Measurements from ENCODE around the gene PRKAR1B. TPM values are rescaled to one million over a fixed set of nuclear protein-coding genes. Genes with fewer than 3 reads are reported as not detected.
A peak's percentile ranks its signal among the peaks of the same experiment; 100 is the strongest.

PRKAR1B gene
- polyA plus RNA-seq, 6 donors from 2014 or later, result 2.9 to 5.9 (median 4.2) TPM

DNA sequence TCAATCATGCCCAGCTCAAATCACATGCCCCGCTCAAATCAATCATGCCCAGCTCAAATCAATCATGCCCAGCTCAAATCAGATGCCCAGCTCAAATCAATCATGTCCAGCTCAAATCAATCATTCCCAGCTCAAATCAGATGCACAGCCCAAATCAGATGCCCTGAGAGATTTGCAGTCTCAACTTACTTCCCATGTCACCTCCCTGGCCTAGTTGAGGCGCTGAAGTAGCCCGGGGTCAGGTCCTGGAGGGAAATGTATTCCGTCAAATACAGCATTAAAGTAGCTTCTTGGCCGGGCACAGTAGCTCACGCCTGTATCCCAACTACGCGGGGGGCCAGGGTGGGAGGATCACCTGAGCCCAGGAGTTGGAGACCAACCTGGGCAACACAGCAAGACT lies 15.7 kb upstream of the PRKAR1B start:
- H3K27me3 Mint-ChIP-seq, result no peaks in the 10 kb centered on the region

DNA sequence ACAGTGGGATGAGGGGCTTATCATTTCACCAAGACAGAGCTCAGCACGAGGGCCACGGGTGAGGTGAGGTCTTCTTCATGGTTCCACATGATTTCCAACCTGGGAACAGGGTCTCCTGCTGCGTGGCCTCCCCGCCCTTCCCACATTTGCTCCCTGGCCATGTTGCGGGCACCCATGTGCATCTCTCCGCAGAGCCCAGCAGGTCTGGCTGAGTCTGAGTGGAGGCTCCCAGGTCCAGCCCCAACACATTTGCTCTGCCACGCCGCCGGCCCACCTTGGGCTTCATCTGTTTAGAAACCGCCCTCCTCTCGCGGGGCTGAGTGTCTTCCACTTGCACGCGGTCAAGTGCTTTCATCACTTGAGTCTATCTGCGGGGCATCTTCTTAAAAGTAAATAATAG lies 14.8 kb upstream of the PRKAR1B start:
- H3K27me3 Mint-ChIP-seq, result no peaks in the 10 kb centered on the region
- peaks cover 0 to 5% (median 0%) of the 10 kb centered on the region in 7 donors for H3K9me3 Mint-ChIP-seq
- no peak for DNase-seq
- peaks cover 0 to 6% (median 6%) of the 10 kb centered on the region in 3 donors for H3K4me1 Mint-ChIP-seq
- no peak overlapping the region for H3K27ac Mint-ChIP-seq
- H3K36me3 Mint-ChIP-seq, result peaks cover 4 to 28% of the 10 kb centered on the region in 2 donors
- ATAC-seq (ENCODE audit: low read depth in 2 of 2), result no peak
- no peak overlapping the region for H3K4me3 Mint-ChIP-seq

More for the DNA sequence above, 15.7 kb upstream of the PRKAR1B start:
- H3K4me3 Mint-ChIP-seq, result no peak overlapping the region
- H3K36me3 Mint-ChIP-seq, result peaks cover 4 to 26% of the 10 kb centered on the region in 2 donors
- peaks cover 0 to 8% (median 3%) of the 10 kb centered on the region in 3 donors for H3K4me1 Mint-ChIP-seq
- ATAC-seq (ENCODE audit: low read depth in 2 of 2) (no peak), DNase-seq (no peak)
- H3K9me3 Mint-ChIP-seq, result peaks cover 0 to 5% (median 0%) of the 10 kb centered on the region in 7 donors
- no peak overlapping the region for H3K27ac Mint-ChIP-seq

DNA sequence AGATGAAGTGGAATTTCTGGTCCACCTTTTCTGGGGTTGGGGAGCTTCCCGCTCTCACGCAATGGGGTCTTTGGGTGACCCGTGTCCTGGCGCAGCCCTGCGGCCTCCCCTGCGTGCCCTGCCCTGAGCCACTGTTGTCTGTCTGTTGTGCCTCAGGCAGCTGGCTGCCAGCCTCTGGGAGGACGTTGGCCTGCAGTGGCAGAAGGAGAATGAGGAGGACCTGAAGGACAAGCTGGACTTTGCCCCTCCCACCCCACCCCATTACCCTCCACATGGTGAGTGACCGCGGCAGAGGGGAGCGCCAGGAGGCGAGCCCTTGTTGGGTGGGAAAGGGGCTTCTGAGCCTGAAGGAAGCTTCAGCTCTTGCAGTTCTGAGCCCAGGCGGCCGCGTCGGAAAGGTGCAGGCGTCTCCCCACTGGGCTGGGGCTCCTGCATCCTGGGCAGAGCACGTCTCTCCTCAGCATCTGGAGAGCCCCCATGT lies 14.2 kb upstream of the PRKAR1B start:
- DNase-seq, result no peak
- no peak overlapping the region for H3K27ac Mint-ChIP-seq
- peaks cover 0 to 6% (median 6%) of the 10 kb centered on the region in 3 donors for H3K4me1 Mint-ChIP-seq
- no peaks in the 10 kb centered on the region for H3K27me3 Mint-ChIP-seq
- ATAC-seq (ENCODE audit: low read depth in 2 of 2), result no peak
- peaks cover 4 to 28% of the 10 kb centered on the region in 2 donors for H3K36me3 Mint-ChIP-seq
- no peak overlapping the region for H3K4me3 Mint-ChIP-seq
- peaks cover 0 to 5% (median 0%) of the 10 kb centered on the region in 7 donors for H3K9me3 Mint-ChIP-seq

GRCh38 chr7:739983-740942 lies 13.2 kb upstream of the PRKAR1B start:
- peaks cover 1 to 25% of the 10 kb centered on the region in 2 donors for H3K36me3 Mint-ChIP-seq
- H3K4me1 Mint-ChIP-seq, result peaks cover 0 to 6% (median 6%) of the 10 kb centered on the region in 3 donors
- no peak for ATAC-seq (ENCODE audit: low read depth in 2 of 2)
- H3K4me3 Mint-ChIP-seq, result no peak overlapping the region
- H3K27ac Mint-ChIP-seq, result no peak overlapping the region
- no peak for DNase-seq
- H3K9me3 Mint-ChIP-seq, result peaks cover 0 to 4% (median 0%) of the 10 kb centered on the region in 7 donors
- H3K27me3 Mint-ChIP-seq, result no peaks in the 10 kb centered on the region

DNA sequence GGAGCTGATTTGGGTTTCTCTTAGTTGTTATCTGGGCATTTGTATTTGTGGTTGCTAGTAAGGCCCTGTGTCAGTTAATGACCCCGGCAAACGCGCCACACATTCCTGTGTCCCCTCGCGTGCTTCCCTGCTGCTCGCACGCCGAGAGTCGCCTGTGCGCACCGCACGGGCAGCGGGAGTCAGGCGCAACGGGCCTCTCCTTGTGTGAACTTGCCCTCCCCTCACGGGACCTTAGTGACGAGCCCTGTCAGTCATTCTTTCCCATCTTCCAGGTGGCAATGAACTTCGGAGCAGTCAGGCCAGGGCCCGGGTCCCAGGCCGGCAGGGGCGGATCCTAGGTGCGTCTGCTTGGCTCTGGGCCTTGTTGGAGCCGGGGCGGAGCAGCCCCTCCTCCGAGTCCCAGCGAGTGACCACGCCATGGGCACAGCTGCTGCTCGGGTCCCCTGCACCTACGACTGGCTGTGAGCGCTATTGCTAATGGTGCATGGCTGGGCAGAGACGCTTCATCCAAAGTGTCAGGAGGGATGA lies 12.4 kb upstream of the PRKAR1B start:
- H3K27me3 Mint-ChIP-seq, result no peaks in the 10 kb centered on the region
- no peak overlapping the region for H3K27ac Mint-ChIP-seq
- H3K36me3 Mint-ChIP-seq, result peaks cover 0 to 21% of the 10 kb centered on the region in 2 donors
- H3K4me3 Mint-ChIP-seq, result no peak overlapping the region
- H3K4me1 Mint-ChIP-seq, result peaks cover 0 to 6% (median 6%) of the 10 kb centered on the region in 3 donors
- DNase-seq, result no peak
- no peak for ATAC-seq (ENCODE audit: low read depth in 2 of 2)
- peaks cover 0 to 2% (median 0%) of the 10 kb centered on the region in 7 donors for H3K9me3 Mint-ChIP-seq

DNA sequence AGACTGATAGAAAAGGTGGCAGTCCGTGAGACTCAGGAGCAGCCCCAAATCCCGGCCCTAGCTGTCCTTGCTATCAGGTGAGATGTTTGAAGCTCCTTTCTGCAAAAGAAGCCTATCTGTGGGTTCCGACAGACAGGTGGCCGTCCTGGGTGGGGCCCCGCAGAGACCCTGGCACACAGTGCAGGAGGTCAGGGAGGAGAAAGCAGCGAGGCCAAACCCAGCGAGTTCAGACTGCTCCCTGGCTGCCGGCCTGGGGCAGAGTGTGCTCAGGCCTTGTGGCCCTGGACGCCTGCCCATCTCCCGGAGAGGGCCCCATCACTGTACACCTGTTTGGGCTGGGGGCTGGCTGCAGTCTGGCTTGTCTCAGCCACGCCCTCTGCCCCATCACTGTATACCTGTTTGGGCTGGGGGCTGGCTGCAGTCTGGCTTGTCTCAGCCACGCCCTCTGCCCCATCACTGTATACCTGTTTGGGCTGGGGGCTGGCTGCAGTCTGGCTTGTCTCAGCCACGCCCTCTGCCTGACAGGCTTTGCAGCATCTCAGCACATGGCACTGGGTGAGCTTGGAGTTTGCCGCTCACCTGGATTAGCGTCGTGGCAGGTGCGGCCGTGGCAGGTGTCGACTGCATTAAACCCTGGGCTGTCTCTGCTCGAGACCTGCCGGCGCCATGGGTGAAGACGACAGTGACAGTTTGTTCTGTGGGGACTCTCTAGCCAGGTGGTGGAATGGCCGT lies 11.8 kb upstream of the PRKAR1B start:
- H3K36me3 Mint-ChIP-seq, result peaks cover 0 to 21% of the 10 kb centered on the region in 2 donors
- H3K4me3 Mint-ChIP-seq, result no peak overlapping the region
- H3K27ac Mint-ChIP-seq, result no peak overlapping the region
- DNase-seq (no peak), ATAC-seq (ENCODE audit: low read depth in 2 of 2) (no peak)
- peaks cover 0 to 6% (median 6%) of the 10 kb centered on the region in 3 donors for H3K4me1 Mint-ChIP-seq
- H3K9me3 Mint-ChIP-seq, result peaks cover 0 to 6% (median 0%) of the 10 kb centered on the region in 7 donors
- no peaks in the 10 kb centered on the region for H3K27me3 Mint-ChIP-seq

DNA sequence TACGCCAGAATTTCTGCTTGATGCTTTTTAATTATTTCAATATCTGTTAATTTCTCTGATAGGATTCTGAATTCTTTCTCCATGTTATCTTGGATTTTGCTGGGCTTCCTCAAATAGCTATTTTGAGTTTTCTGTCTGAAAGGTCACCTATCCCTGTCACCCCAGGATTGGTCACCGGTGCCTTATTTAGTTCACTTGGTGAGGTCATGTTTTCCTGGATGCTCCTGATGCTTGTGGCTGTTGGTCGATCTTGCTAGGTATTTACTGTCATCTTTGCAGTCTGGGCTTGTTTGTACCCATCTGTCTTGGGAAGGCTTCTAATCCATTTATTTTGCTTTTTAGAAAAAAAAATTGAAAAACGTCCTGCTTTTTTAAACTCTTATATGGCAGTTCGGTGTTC lies 11.2 kb upstream of the PRKAR1B start:
- H3K27me3 Mint-ChIP-seq, result no peaks in the 10 kb centered on the region
- DNase-seq (no peak), ATAC-seq (ENCODE audit: low read depth in 2 of 2) (no peak)
- H3K4me1 Mint-ChIP-seq, result peaks cover 0 to 6% (median 6%) of the 10 kb centered on the region in 3 donors
- H3K9me3 Mint-ChIP-seq, result peaks cover 0 to 8% (median 0%) of the 10 kb centered on the region in 7 donors
- H3K27ac Mint-ChIP-seq, result no peak overlapping the region
- peaks cover 0 to 21% of the 10 kb centered on the region in 2 donors for H3K36me3 Mint-ChIP-seq
- no peak overlapping the region for H3K4me3 Mint-ChIP-seq

DNA sequence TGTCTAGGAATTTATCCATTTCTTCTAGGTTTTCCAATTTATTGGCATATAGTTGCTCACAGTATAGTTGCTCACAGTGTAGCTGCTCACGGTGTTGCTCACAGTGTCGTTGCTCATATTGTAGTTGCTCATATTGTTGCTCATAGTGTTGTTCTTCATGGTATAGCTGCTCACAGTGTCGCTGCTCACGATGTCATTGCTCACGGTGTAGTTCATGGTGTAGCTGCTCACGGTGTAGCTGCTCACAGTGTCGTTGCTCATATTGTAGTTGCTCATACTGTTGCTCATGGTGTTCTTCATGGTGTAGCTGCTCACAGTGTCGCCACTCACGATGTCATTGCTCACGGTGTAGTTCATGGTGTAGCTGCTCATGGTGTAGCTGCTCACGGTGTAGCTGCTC lies 7.7 kb upstream of the PRKAR1B start:
- H3K9me3 Mint-ChIP-seq, result peaks cover 0 to 8% (median 0%) of the 10 kb centered on the region in 7 donors
- DNase-seq (no peak), ATAC-seq (ENCODE audit: low read depth in 2 of 2) (no peak)
- no peaks in the 10 kb centered on the region for H3K27me3 Mint-ChIP-seq
- peaks cover 4 to 6% (median 6%) of the 10 kb centered on the region in 3 donors for H3K4me1 Mint-ChIP-seq
- H3K27ac Mint-ChIP-seq, result no peak overlapping the region
- H3K4me3 Mint-ChIP-seq, result no peak overlapping the region
- peaks cover 0 to 8% of the 10 kb centered on the region in 2 donors for H3K36me3 Mint-ChIP-seq

DNA sequence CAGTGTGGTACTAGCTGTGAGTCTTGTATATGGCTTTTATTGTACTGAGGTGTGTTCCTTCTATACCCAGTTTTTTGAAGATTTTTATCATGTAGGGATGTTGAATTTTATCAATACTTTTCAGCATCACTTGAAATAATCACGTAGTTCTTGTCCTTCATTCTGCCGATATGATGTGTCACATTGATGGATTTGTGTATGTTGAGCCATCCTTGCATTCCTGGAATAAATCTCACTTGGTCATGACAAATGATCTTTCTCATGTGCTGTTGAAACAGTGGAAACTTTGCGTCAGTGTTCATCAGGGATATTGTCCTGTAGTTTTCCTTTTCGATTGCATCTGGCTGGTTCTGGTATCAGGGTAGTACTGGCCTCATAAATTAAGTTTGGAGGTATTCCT lies 7.1 kb upstream of the PRKAR1B start:
- peaks cover 0 to 8% of the 10 kb centered on the region in 2 donors for H3K36me3 Mint-ChIP-seq
- no peak for ATAC-seq (ENCODE audit: low read depth in 2 of 2)
- peaks cover 0 to 8% (median 0%) of the 10 kb centered on the region in 7 donors for H3K9me3 Mint-ChIP-seq
- no peak overlapping the region for H3K4me3 Mint-ChIP-seq
- DNase-seq, result no peak
- H3K27ac Mint-ChIP-seq, result no peak overlapping the region
- H3K27me3 Mint-ChIP-seq, result no peaks in the 10 kb centered on the region
- peaks cover 6 to 8% (median 6%) of the 10 kb centered on the region in 3 donors for H3K4me1 Mint-ChIP-seq

- DNase-seq (no peak), ATAC-seq (ENCODE audit: low read depth in 2 of 2) (no peak)
- Mint-ChIP-seq H3K4me1 (peaks cover 10 to 21% (median 13%) of the 10 kb centered on the region in 3 donors), H3K36me3 (peaks cover 0 to 4% of the 10 kb centered on the region in 2 donors), H3K27me3 (no peaks in the 10 kb centered on the region), H3K4me3 (peak overlapping the region in 1 of 8 donors; percentile 59), H3K9me3 (peaks cover 0 to 8% (median 0%) of the 10 kb centered on the region in 7 donors), H3K27ac (peak overlapping the region in 1 of 6 donors; percentile 21)
Measured at GRCh38 chr7:732556-732955, 5.5 kb upstream of the PRKAR1B start.

DNA sequence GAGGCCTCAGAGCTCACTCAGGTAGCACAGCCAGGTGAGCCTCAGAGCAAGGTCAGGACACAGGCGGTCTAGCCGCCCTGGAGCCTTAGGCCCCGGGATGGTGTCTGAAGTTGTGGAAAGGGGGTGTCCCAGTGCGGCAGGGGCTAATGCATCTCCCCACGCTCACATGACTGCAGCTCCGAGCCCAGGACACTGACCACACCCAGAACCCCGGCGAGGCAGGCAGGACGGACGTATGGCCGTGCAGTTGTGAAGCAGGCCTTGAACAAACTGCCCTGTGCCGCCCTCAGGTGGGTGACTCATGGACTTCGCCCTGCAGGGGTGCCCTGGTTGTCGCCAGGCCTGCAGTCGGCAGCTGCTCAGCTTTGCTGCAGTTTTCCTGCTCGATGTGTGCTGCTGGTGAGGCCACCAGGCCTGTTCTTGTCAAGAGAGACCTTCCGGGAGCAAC lies 5.0 kb upstream of the PRKAR1B start:
- DNase-seq (no peak), ATAC-seq (ENCODE audit: low read depth in 2 of 2) (no peak)
- Mint-ChIP-seq H3K27me3 (no peaks in the 10 kb centered on the region), H3K4me1 (peaks cover 12 to 21% (median 17%) of the 10 kb centered on the region in 3 donors), H3K36me3 (peaks cover 0 to 7% of the 10 kb centered on the region in 2 donors), H3K4me3 (peak overlapping the region in 2 of 8 donors; percentile 59 to 66), H3K9me3 (peaks cover 0 to 8% (median 0%) of the 10 kb centered on the region in 7 donors), H3K27ac (no peak overlapping the region)

DNA sequence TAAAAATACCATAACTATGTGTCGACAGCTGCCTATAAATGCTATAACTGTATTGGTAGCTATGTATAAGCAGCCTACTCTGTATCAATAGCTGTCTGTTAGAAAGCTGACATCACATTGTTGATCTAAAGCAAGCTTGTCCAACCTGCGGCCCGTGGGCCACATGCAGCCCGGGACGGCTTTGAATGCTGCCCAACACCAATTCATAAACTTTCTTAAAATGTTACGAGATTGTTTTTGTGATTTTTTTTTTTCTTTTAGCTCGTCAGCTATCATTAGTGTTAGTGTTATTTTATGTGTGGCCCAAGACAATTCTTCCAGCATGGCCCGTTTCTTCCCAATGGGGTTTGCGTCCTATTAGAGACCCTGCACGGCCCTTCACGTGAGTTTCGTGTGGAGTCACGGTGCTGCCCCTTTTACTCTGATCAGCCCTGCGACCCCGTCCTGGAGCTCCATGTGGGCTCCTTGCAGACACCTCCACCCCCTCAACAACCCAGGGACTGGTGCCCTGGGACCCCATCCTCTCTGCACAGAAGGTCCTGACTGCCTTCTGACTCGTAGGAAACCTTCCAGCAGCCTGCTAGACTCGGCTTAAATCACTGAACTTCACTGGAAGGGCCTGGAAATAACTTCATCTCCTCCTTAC lies 4.5 kb upstream of the PRKAR1B start:
- ATAC-seq (ENCODE audit: low read depth in 2 of 2) (no peak), DNase-seq (no peak)
- Mint-ChIP-seq H3K36me3 (peaks cover 0 to 7% of the 10 kb centered on the region in 2 donors), H3K27me3 (no peaks in the 10 kb centered on the region), H3K9me3 (peaks cover 0 to 8% (median 0%) of the 10 kb centered on the region in 7 donors), H3K4me1 (peaks cover 12 to 21% (median 17%) of the 10 kb centered on the region in 3 donors), H3K27ac (peak overlapping the region in 2 of 6 donors; percentile 38 to 45), H3K4me3 (peak overlapping the region in 3 of 8 donors; percentile 20 to 87 (median 66))

Data from naive B cell (primary cell).